ENCODE measurements around the gene SUPV3L1.
"Not testable (repeated sequence)": the region's sequence is repeated elsewhere in the genome, so short reads cannot be mapped to it uniquely, and the experiment has no call there.

SUPV3L1 gene

DNA sequence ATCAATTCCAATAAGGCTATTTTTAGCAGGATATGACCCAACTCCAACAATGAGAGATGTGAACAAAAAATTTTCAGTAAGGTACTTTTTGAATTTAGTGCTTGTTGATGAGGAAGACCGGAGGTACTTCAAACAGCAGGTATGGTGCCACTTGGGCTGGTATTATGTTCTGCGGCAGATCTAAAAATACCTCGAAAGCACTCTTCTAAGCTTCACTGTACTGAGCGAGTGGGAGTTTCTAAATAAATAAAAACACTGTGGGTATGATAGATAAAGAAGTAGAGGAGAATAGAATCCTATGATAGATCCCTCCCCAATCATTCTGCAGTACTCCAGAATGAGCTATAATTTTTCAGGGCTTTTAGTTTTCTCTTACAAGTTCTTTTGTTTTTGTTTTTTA lies 11.5 kb upstream of the SUPV3L1 start:
- Histone ChIP-seq H3K36me3 (peaks cover 25% of the 10 kb centered on the region), H3K27me3 (ENCODE audit: insufficient read depth, low read depth, severe bottlenecking) (no peaks in the 10 kb centered on the region), H3K4me3 (ENCODE audit: low read depth, low read length) (no peak overlapping the region), H3K9me3 (ENCODE audit: severe bottlenecking) (no peaks in the 10 kb centered on the region), H3K27ac (no peak overlapping the region)
- DNase-seq = no peak
- TF ChIP-seq, protein P1, sequence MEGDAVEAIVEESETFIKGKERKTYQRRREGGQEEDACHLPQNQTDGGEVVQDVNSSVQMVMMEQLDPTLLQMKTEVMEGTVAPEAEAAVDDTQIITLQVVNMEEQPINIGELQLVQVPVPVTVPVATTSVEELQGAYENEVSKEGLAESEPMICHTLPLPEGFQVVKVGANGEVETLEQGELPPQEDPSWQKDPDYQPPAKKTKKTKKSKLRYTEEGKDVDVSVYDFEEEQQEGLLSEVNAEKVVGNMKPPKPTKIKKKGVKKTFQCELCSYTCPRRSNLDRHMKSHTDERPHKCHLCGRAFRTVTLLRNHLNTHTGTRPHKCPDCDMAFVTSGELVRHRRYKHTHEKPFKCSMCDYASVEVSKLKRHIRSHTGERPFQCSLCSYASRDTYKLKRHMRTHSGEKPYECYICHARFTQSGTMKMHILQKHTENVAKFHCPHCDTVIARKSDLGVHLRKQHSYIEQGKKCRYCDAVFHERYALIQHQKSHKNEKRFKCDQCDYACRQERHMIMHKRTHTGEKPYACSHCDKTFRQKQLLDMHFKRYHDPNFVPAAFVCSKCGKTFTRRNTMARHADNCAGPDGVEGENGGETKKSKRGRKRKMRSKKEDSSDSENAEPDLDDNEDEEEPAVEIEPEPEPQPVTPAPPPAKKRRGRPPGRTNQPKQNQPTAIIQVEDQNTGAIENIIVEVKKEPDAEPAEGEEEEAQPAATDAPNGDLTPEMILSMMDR (IDR thresholded peaks at IDR 0.05; ENCODE audit: low read depth, low read length) = no peak

DNA sequence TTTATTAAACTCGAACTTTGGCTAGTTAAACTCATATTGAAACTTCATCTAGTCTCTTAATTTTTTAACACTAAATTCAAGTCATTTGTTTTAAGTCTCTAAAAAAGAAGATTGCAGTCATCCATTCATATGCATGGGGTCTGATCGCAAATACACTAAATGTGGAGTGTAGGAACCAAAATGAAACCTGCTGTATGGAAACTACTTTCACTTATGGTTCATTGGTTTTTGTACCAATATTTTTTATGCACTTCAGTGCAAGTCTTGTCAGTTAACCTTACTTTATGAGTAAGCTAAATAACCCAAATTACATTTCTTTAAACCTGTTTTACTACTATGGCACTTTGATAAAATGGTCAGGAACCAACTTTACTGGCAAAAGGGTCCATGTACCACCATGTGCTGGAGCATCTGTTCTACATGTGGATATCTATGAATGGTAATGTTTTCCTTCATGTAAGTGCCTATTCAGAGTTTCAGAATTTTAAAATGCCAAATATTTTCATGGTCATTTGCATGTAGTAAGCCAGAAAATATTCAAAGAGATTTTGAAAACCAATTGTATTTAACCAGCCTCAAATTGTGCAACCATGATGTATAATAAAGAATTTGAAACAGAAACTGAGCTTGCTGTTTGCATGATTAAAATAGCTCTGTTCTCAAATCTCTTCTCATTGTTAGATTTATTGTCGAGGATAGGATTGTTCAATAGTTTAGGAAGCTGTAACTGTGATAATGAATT lies 7.6 kb upstream of the SUPV3L1 start:
- no peak overlapping the region for H3K4me3 ChIP-seq (ENCODE audit: low read depth, low read length)
- H3K27me3 ChIP-seq (ENCODE audit: insufficient read depth, low read depth, severe bottlenecking) = no peaks in the 10 kb centered on the region
- no peaks in the 10 kb centered on the region for H3K9me3 ChIP-seq (ENCODE audit: severe bottlenecking)
- peaks cover 13% of the 10 kb centered on the region for H3K36me3 ChIP-seq
- TF ChIP-seq, protein P1 (IDR thresholded peaks at IDR 0.05; ENCODE audit: low read depth, low read length) = no peak
- no peak overlapping the region for H3K27ac ChIP-seq
- no peak for DNase-seq

DNA sequence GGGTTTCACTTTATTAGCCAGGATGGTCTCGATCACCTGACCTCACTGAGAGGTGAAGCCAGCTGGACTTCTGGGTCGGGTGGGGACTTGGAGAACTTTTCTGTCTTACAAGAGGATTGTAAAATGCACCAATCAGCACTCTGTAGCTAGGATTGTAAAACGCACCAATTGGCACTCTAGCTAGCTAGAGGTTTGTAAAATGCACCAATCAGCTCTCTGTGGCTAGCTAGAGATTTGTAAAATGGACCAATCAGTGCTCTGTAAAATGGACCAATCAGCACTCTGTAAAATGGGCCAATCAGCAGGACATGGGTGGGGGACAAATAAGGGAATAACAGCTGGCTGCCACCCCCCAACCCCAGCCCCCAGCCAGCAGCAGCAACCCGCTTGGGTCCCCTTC lies 4.7 kb upstream of the SUPV3L1 start:
- H3K27ac ChIP-seq; H3K36me3 ChIP-seq; H3K4me3 ChIP-seq (ENCODE audit: low read depth, low read length); H3K9me3 ChIP-seq (ENCODE audit: severe bottlenecking); DNase-seq; H3K27me3 ChIP-seq (ENCODE audit: insufficient read depth, low read depth, severe bottlenecking): not testable (repeated sequence)

DNA sequence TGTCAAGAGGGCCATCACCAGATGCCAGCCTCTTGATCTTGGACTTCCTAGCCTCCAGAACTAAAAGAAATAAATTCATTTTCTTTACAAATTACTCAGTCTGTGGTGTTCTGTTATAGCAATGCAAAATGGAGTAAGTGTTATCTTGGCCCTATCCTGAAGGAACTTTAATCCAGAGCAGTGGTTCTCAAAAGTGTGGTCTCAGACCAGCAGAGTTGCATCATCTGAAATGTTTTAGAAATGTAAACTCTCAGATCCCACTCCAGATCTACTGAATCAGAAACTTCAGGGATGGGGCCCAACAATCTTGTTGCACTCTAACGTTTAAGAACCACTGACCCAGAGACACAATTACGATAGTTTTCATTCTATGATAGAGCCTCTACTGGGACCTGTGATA lies 3.2 kb upstream of the SUPV3L1 start:
- TF ChIP-seq, protein P1 (IDR thresholded peaks at IDR 0.05; ENCODE audit: low read depth, low read length) = no peak
- Histone ChIP-seq H3K27ac (no peak overlapping the region), H3K36me3 (peaks cover 10% of the 10 kb centered on the region), H3K9me3 (ENCODE audit: severe bottlenecking) (no peaks in the 10 kb centered on the region), H3K4me3 (ENCODE audit: low read depth, low read length) (no peak overlapping the region), H3K27me3 (ENCODE audit: insufficient read depth, low read depth, severe bottlenecking) (no peaks in the 10 kb centered on the region)
- DNase-seq = no peak

DNA sequence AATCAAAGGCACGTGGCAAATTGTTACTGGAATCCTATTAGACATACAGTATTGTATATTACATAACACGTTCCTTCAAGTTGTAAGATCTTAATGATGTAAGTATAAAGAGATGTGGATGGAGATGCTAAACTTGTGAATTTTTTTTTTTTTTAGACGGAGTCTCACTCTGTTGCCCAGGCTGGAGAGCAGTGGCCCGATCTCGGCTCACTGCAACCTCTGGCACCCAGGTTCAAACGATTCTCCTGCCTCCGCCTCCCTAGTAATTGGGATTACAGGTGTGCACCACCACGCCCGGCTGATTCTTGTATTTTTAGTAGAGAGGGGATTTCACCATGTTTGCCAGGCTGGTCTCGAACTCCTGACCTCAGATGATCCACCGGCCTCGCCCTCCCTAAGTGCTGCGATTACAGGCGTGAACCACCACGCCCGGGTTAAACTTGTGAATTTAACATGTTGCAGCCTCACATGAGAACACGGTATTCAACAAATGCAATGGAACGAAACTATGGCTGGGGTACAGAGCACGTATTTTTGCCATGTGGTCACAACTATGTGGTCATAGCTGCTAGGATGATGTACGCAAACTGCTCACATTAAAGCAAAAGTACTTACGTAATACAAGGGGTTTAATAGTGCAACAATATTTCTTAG lies 818 bp upstream of the SUPV3L1 start:
- TF ChIP-seq, protein P1 (IDR thresholded peaks at IDR 0.05; ENCODE audit: low read depth, low read length) = no peak
- Histone ChIP-seq H3K27me3 (ENCODE audit: insufficient read depth, low read depth, severe bottlenecking) (no peaks in the 10 kb centered on the region), H3K9me3 (ENCODE audit: severe bottlenecking) (no peaks in the 10 kb centered on the region), H3K36me3 (peaks cover 16% of the 10 kb centered on the region), H3K4me3 (ENCODE audit: low read depth, low read length) (peak overlapping the region; percentile 96), H3K27ac (peak overlapping the region; percentile 99)
- no peak for DNase-seq

DNA sequence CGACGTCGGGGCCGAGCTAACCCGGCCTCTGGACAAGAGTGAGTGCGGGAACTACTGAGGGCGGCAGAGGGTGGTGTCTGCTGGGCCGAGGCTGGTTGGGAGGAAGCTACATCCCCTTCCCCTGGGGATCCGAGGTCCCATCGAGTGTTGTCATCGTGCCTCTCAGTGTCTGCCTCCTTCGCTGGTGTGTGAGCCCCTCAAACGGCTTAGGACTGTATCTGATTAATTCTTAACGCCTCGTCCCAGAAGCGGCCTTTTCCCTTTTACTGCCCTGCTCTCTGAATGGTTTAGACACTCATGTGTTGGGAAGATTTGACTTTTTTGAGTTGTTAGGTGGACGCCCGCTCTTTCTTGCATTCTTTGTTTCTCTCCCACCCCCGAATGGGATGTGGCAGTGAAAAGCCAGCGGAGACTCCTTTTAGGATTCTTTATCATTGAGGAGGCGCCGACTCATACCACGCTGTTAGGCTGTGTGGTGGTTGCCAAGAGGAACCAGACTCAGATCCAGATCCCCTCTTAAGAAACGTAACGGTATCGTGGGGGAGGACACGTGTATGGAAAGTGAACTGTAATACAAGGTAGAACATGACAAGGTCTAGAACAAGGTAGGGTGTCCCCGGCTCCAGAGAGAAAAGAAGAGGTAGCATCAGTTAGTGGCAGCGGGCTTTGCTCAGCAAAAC lies 631 bp downstream of the SUPV3L1 start:
- peak overlapping the region; percentile 96 for H3K4me3 ChIP-seq (ENCODE audit: low read depth, low read length)
- H3K9me3 ChIP-seq (ENCODE audit: severe bottlenecking) = no peaks in the 10 kb centered on the region
- TF ChIP-seq, protein P1 (IDR thresholded peaks at IDR 0.05; ENCODE audit: low read depth, low read length) = no peak
- H3K36me3 ChIP-seq = peaks cover 20% of the 10 kb centered on the region
- H3K27me3 ChIP-seq (ENCODE audit: insufficient read depth, low read depth, severe bottlenecking) = no peaks in the 10 kb centered on the region
- DNase-seq = peak; percentile 22
- peak overlapping the region; percentile 99 for H3K27ac ChIP-seq

Measured in WERI-Rb-1 (cell line).